GM12878 (cell line): ENCODE data around the gene PTPRN2.

ENCODE experiments used
- CHD1 ChIP-seq: IDR thresholded peaks from 2 replicates; pipeline ENCODE4 v1.6.1; 2012; ENCODE audit warnings: low read depth, low read length, improper control_type of control experiment
- CHD2 ChIP-seq: IDR thresholded peaks from 2 replicates; pipeline ENCODE4 v1.6.1; 2011; ENCODE audit warnings: low read depth, low read length, improper control_type of control experiment, borderline replicate concordance
- CTCF ChIP-seq, 3 experiments: IDR thresholded peaks in 2 of 3; conservative IDR thresholded peaks in 1 of 3; 2 replicates each; pipeline ENCODE4 v1.5.1; 2011; ENCODE audit warnings: low read depth in 3 of 3, low read length in 3 of 3, mild to moderate bottlenecking in 3 of 3, control low read depth in 2 of 3, moderate library complexity in 2 of 3, inconsistent platforms in 1 of 3, mixed read lengths in 1 of 3; ENCODE audit not compliant: control insufficient read depth in 2 of 3, insufficient read depth in 1 of 3; ENCODE audit errors: extremely low read depth in 1 of 3
- EGR1 ChIP-seq, 2 experiments: IDR thresholded peaks; 1 replicate in 1 of 2; 2 replicates in 1 of 2; pipeline ENCODE4 v1.6.1; 2011 to 2012; ENCODE audit warnings: low read depth in 2 of 2, low read length in 2 of 2, borderline replicate concordance in 1 of 2, mild to moderate bottlenecking in 1 of 2, moderate library complexity in 1 of 2
- MXI1 ChIP-seq: fragments of 150-350 bp; IDR thresholded peaks from 2 replicates; pipeline ENCODE4 v1.6.1; 2011; ENCODE audit warnings: low read depth, mild to moderate bottlenecking, inconsistent platforms, low read length, improper control_type of control experiment
- RAD21 ChIP-seq: IDR thresholded peaks from 2 replicates; pipeline ENCODE4 v1.6.1; 2011; ENCODE audit warnings: mild to moderate bottlenecking, low read depth, low read length, moderate library complexity; ENCODE audit not compliant: insufficient read depth
- YY1 ChIP-seq: IDR thresholded peaks from 2 replicates; pipeline ENCODE4 v1.6.1; 2011; ENCODE audit warnings: low read depth, mild to moderate bottlenecking, low read length

- TF ChIP-seq CTCF (IDR thresholded peaks at IDR 0.05 in 2 of 3, conservative IDR thresholded peaks at IDR 0.05 in 1 of 3; ENCODE audit: control insufficient read depth in 2 of 3, extremely low read depth in 1 of 3, insufficient read depth in 1 of 3, low read depth in 3 of 3, low read length in 3 of 3), result no peak
- no peak for TF ChIP-seq CHD2
- TF ChIP-seq MXI1, result no peak
- no peak for TF ChIP-seq RAD21
- TF ChIP-seq YY1, result no peak
- no peak for TF ChIP-seq EGR1 (IDR thresholded peaks at IDR 0.05; ENCODE audit: borderline replicate concordance in 1 of 2, low read depth in 2 of 2, low read length in 2 of 2)
- no peak for TF ChIP-seq CHD1
These were observed 732.0 kb downstream of the PTPRN2 start for GRCh38 chr7:157855452-157856213.
